Caco-2 (cell line): Measurements from ENCODE around the gene LIPA. TPM values are rescaled to one million over a fixed set of nuclear protein-coding genes. Genes with fewer than 3 reads are reported as not detected.

Experiments used
- BruUV-seq: library from RNA; stranded (reverse); fragments of 400-500 nt; replicated peaks from 2 replicates; lab custom pipeline; 2021; lab: Mats Ljungman, UMichigan
- CTCF ChIA-PET: fragments of 300-600 bp; sonication (Branson Sonifier 250); formaldehyde crosslinking; loops from one replicate; lab custom pipeline; 2022; ENCODE audit warnings: antibody characterized with exemption; lab: Charles Lee
- POLR2A ChIA-PET: fragments of 300-600 bp; sonication (Branson Sonifier 250); formaldehyde crosslinking; loops from one replicate; lab custom pipeline; 2022; ENCODE audit warnings: antibody characterized with exemption; lab: Charles Lee
- DNase-seq, 2 experiments: peaks; one replicate each; pipeline versions ENCODE4 v3.0.0 to v3.0.0-alpha.2; 2020 to 2022
- H3K27me3 ChIP-seq: replicated peaks from 2 replicates; pipeline ENCODE4 v1.6.0; 2011; ENCODE audit warnings: low read length; ENCODE audit not compliant: control insufficient read depth, insufficient read depth
- H3K36me3 ChIP-seq: 2 replicates; pipeline ENCODE4 v1.5.1; 2011; ENCODE audit warnings: low read length; ENCODE audit not compliant: control insufficient read depth, insufficient read depth
- H3K4me1 ChIP-seq: fragments of 250-450 bp; sonication (Bioruptor Pico); 2 replicates; pipeline ENCODE4 v1.5.1; 2020; ENCODE audit warnings: mild to moderate bottlenecking
- H3K4me3 ChIP-seq: 2 replicates; pipeline ENCODE4 v1.5.1; 2011; ENCODE audit warnings: low read depth, mild to moderate bottlenecking, control low read depth, low read length
- H3K9me3 ChIP-seq: fragments of 250-450 bp; sonication (Bioruptor Pico); 2 replicates; pipeline ENCODE4 v1.5.1; 2020; ENCODE audit warnings: mild to moderate bottlenecking, moderate library complexity
- H3K27ac Mint-ChIP-seq: one replicate; pipeline ENCODE4 v1.8.0; 2022; ENCODE audit warnings: mixed read lengths; ENCODE audit not compliant: unreplicated experiment
- H3K27me3 Mint-ChIP-seq: one replicate; pipeline ENCODE4 v1.8.0; 2022; ENCODE audit warnings: mixed read lengths; ENCODE audit not compliant: insufficient read depth, unreplicated experiment
- H3K36me3 Mint-ChIP-seq: one replicate; pipeline ENCODE4 v1.8.0; 2022; ENCODE audit warnings: mild to moderate bottlenecking, mixed read lengths; ENCODE audit not compliant: insufficient read depth, unreplicated experiment
- H3K4me1 Mint-ChIP-seq: one replicate; pipeline ENCODE4 v1.8.0; 2022; ENCODE audit warnings: low read depth, mixed read lengths; ENCODE audit not compliant: unreplicated experiment
- H3K4me3 Mint-ChIP-seq: one replicate; pipeline ENCODE4 v1.8.0; 2022; ENCODE audit warnings: mild to moderate bottlenecking, moderate library complexity, mixed read lengths; ENCODE audit not compliant: unreplicated experiment
- H3K9me3 Mint-ChIP-seq: one replicate; pipeline ENCODE4 v1.8.0; 2022; ENCODE audit warnings: mixed read lengths; ENCODE audit not compliant: unreplicated experiment
- CTCF ChIP-seq, 2 experiments: fragments of 200-600 bp in 1 of 2; IDR thresholded peaks; 1 replicate in 1 of 2; 2 replicates in 1 of 2; pipeline versions ENCODE4 v1.5.1 to v1.8.0; 2011 to 2022; ENCODE audit warnings: antibody characterized with exemption in 1 of 2, control low read depth in 1 of 2, inconsistent platforms in 1 of 2, low read depth in 1 of 2, low read length in 1 of 2, mild to moderate bottlenecking in 1 of 2, moderate library complexity in 1 of 2; ENCODE audit not compliant: insufficient read depth in 1 of 2, severe bottlenecking in 1 of 2, unreplicated experiment in 1 of 2
- intact Hi-C: fragments of 100-400 bp; cut with micrococcal nuclease; formaldehyde crosslinking; loops from one replicate; pipeline ENCODE4 v1.10.0; 2022; ENCODE audit not compliant: unreplicated experiment
- total RNA-seq: library from RNA; stranded (reverse); gene quantifications from 2 replicates; pipeline ENCODE4 v1.2.3, GENCODE V29; 2022

LIPA gene
- total RNA-seq, 1 experiment from 2014 or later: 18.8 TPM

- CTCF ChIA-PET: no interaction called here
- Mint-ChIP-seq H3K36me3 (no peaks in the 10 kb centered on the region), H3K27ac (no peak overlapping the region), H3K27me3 (no peaks in the 10 kb centered on the region), H3K4me1 (no peaks in the 10 kb centered on the region), H3K4me3 (no peak overlapping the region), H3K9me3 (no peaks in the 10 kb centered on the region)
- POLR2A ChIA-PET: no interaction called here
- no peak for DNase-seq
- TF ChIP-seq CTCF (IDR thresholded peaks at IDR 0.05; ENCODE audit: insufficient read depth in 1 of 2, low read depth in 1 of 2, low read length in 1 of 2, severe bottlenecking in 1 of 2, unreplicated experiment in 1 of 2): no peak
- no peaks in the 10 kb centered on the region for H3K36me3 ChIP-seq
- intact Hi-C loops: no loop called here
- BruUV-seq: no TSS peak
- no peaks in the 10 kb centered on the region for H3K27me3 ChIP-seq
- no peaks in the 10 kb centered on the region for H3K4me1 ChIP-seq
- H3K4me3 ChIP-seq: no peak overlapping the region
- H3K9me3 ChIP-seq: peaks cover 7% of the 10 kb centered on the region; the same call in 1 of the 2 replicates
These were observed 32.4 kb upstream of the LIPA start for GRCh38 chr10:89283936-89284475.

GRCh38 chr10:89283025-89283935 is 31.7 kb upstream of the LIPA start:
- no peak overlapping the region for H3K4me3 ChIP-seq
- intact Hi-C loops: no loop called here

More at GRCh38 chr10:89283025-89283935, 31.7 kb upstream of the LIPA start:
- POLR2A ChIA-PET: no interaction called here
- H3K9me3 Mint-ChIP-seq: no peaks in the 10 kb centered on the region
- Histone ChIP-seq H3K9me3 (peaks cover 2% of the 10 kb centered on the region; the same call in 1 of the 2 replicates), H3K4me1 (peaks cover 1% of the 10 kb centered on the region; the same call in 1 of the 2 replicates), H3K27me3 (no peaks in the 10 kb centered on the region), H3K36me3 (no peaks in the 10 kb centered on the region)
- no TSS peak for BruUV-seq
- CTCF ChIA-PET: no interaction called here
- DNase-seq: no peak
- no peak for TF ChIP-seq CTCF (IDR thresholded peaks at IDR 0.05; ENCODE audit: insufficient read depth in 1 of 2, low read depth in 1 of 2, low read length in 1 of 2, severe bottlenecking in 1 of 2, unreplicated experiment in 1 of 2)
- H3K4me3 Mint-ChIP-seq: no peak overlapping the region
- no peaks in the 10 kb centered on the region for H3K36me3 Mint-ChIP-seq
- H3K27me3 Mint-ChIP-seq: no peaks in the 10 kb centered on the region
- H3K4me1 Mint-ChIP-seq: peaks cover under 1% of the 10 kb centered on the region
- no peak overlapping the region for H3K27ac Mint-ChIP-seq
